Ovary (tissue), 3 donors: ENCODE data around the gene DELE1.

Experiments used
- CTCF ChIP-seq, 3 donors: fragments of 450-650 bp in 2 of 3; fragments of 200-600 bp in 1 of 3; IDR thresholded peaks; one replicate each; pipeline versions ENCODE4 v1.5.1 to v1.8.0; 2016 to 2022; ENCODE audit warnings: antibody characterized with exemption in 3 of 3, mild to moderate bottlenecking in 1 of 3
- EP300 ChIP-seq: sonication (generic); formaldehyde crosslinking; IDR thresholded peaks from one replicate; pipeline ENCODE4 v1.6.1; 2017; ENCODE audit warnings: antibody characterized with exemption
- donor health status: DM: no; HTN: no; CAD: no.

GRCh38 chr5:141882594-141883183, 41.0 kb upstream of the DELE1 start:
- no peak for TF ChIP-seq CTCF (IDR thresholded peaks at IDR 0.05)
- TF ChIP-seq EP300, result no peak
